Activated naive CD4-positive, alpha-beta T cell treated with anti-CD3 and anti-CD28 coated beads, Interleukin-2, amount 50 U/mL, for 72 hours (primary cell): Measurements from ENCODE around the gene RAPGEF2. TPM values are rescaled to one million over a fixed set of nuclear protein-coding genes. Genes with fewer than 3 reads are reported as not detected.
"Not testable (repeated sequence)": the region's sequence is repeated elsewhere in the genome, so short reads cannot be mapped to it uniquely, and the experiment has no call there.

ENCODE experiments used
- ATAC-seq, 2 donors: fragments of 150-1000 bp; cut with Tn5 transposase; 2 replicates each; pipeline ENCODE4 v1.10.0; 2021; ENCODE audit warnings: mild to moderate bottlenecking in 2 of 2, moderate library complexity in 2 of 2
- DNase-seq, 2 donors: peaks; one replicate each; pipeline ENCODE4 v3.0.0; 2021 to 2022; ENCODE audit warnings: low spot score in 2 of 2
- H3K27ac Mint-ChIP-seq, 2 donors: one replicate each; pipeline ENCODE4 v1.8.0; 2022; ENCODE audit warnings: mild to moderate bottlenecking in 2 of 2, mixed read lengths in 2 of 2
- H3K36me3 Mint-ChIP-seq, 2 donors: one replicate each; pipeline ENCODE4 v1.8.0; 2022; ENCODE audit warnings: mixed read lengths in 2 of 2
- H3K9me3 Mint-ChIP-seq, 2 donors: one replicate each; pipeline ENCODE4 v1.8.0; 2022; ENCODE audit warnings: mixed read lengths in 2 of 2
- total RNA-seq, 2 donors: library from RNA; stranded (reverse); gene quantifications; one replicate each; pipeline ENCODE4 v1.2.3, GENCODE V29; 2022

Gene RAPGEF2
- total RNA-seq: 10 to 100 TPM; 11.1 to 34.8 TPM

GRCh38 chr4:159102622-159103383 lies at the start of gene RAPGEF2:
RAPGEF2 (plus strand) TSS chr4:159103079; CDS start chr4:159104163, 1,084 bp downstream.
- no peaks in the 10 kb centered on the region for H3K9me3 Mint-ChIP-seq
- H3K36me3 Mint-ChIP-seq: peaks cover 0 to 18% of the 10 kb centered on the region in 2 donors
- peak; percentile 85 to 88 for DNase-seq
- ATAC-seq: peak; percentile 88 to 91
- H3K27ac Mint-ChIP-seq: peak within 1 kb of the TSS; percentile 85 to 91

- DNase-seq: no peak
- no peaks in the 10 kb centered on the region for H3K36me3 Mint-ChIP-seq
These were observed 47.0 kb upstream of the RAPGEF2 start for GRCh38 chr4:159055833-159056232.

GRCh38 chr4:159060161-159060560 lies 42.7 kb upstream of the RAPGEF2 start:
- no peaks in the 10 kb centered on the region for H3K36me3 Mint-ChIP-seq
- ATAC-seq: no peak
- no peaks in the 10 kb centered on the region for H3K9me3 Mint-ChIP-seq
- DNase-seq: no peak
- no peak overlapping the region for H3K27ac Mint-ChIP-seq

More at GRCh38 chr4:159055833-159056232, 47.0 kb upstream of the RAPGEF2 start:
- Mint-ChIP-seq H3K9me3 (no peaks in the 10 kb centered on the region), H3K27ac (no peak overlapping the region)
- no peak for ATAC-seq

- H3K27ac Mint-ChIP-seq: no peak overlapping the region
- DNase-seq: no peak
- H3K36me3 Mint-ChIP-seq: no peaks in the 10 kb centered on the region
- no peaks in the 10 kb centered on the region for H3K9me3 Mint-ChIP-seq
- ATAC-seq: peak in 1 of 2 donors; percentile 58
These were observed 40.5 kb upstream of the RAPGEF2 start for GRCh38 chr4:159062381-159062780.

GRCh38 chr4:159065513-159066240 lies 37.2 kb upstream of the RAPGEF2 start:
- H3K9me3 Mint-ChIP-seq: no peaks in the 10 kb centered on the region
- ATAC-seq (peak in 1 of 2 donors; percentile 92), DNase-seq (no peak)
- no peaks in the 10 kb centered on the region for H3K36me3 Mint-ChIP-seq
- H3K27ac Mint-ChIP-seq: no peak overlapping the region

- ATAC-seq: not testable (repeated sequence)
These were observed 34.7 kb upstream of the RAPGEF2 start for GRCh38 chr4:159068139-159068538.

GRCh38 chr4:159069922-159070321 lies 33.0 kb upstream of the RAPGEF2 start:
- ATAC-seq (peak in 1 of 2 donors; percentile 36), DNase-seq (no peak)
- H3K36me3 Mint-ChIP-seq: no peaks in the 10 kb centered on the region
- no peaks in the 10 kb centered on the region for H3K9me3 Mint-ChIP-seq
- no peak overlapping the region for H3K27ac Mint-ChIP-seq

More at GRCh38 chr4:159068139-159068538, 34.7 kb upstream of the RAPGEF2 start:
- DNase-seq, H3K9me3 Mint-ChIP-seq, H3K27ac Mint-ChIP-seq, H3K36me3 Mint-ChIP-seq: not testable (repeated sequence)

- ATAC-seq (no peak), DNase-seq (no peak)
- no peaks in the 10 kb centered on the region for H3K9me3 Mint-ChIP-seq
- H3K27ac Mint-ChIP-seq: no peak overlapping the region
- no peaks in the 10 kb centered on the region for H3K36me3 Mint-ChIP-seq
These were observed 32.1 kb upstream of the RAPGEF2 start for GRCh38 chr4:159070742-159071141.

GRCh38 chr4:159071178-159071968 lies 31.5 kb upstream of the RAPGEF2 start:
- DNase-seq (no peak), ATAC-seq (peak in 1 of 2 donors; percentile 11)
- H3K9me3 Mint-ChIP-seq: no peaks in the 10 kb centered on the region
- no peak overlapping the region for H3K27ac Mint-ChIP-seq
- H3K36me3 Mint-ChIP-seq: no peaks in the 10 kb centered on the region

GRCh38 chr4:159071969-159072765 lies 30.7 kb upstream of the RAPGEF2 start:
- H3K9me3 Mint-ChIP-seq: no peaks in the 10 kb centered on the region
- H3K27ac Mint-ChIP-seq: no peak overlapping the region
- no peaks in the 10 kb centered on the region for H3K36me3 Mint-ChIP-seq
- ATAC-seq (no peak), DNase-seq (no peak)

GRCh38 chr4:159075531-159075932 lies 27.3 kb upstream of the RAPGEF2 start:
- Mint-ChIP-seq H3K27ac (no peak overlapping the region), H3K9me3 (no peaks in the 10 kb centered on the region), H3K36me3 (no peaks in the 10 kb centered on the region)
- no peak for DNase-seq
- ATAC-seq: peak in 1 of 2 donors; percentile 39

- not testable (repeated sequence) for H3K36me3 Mint-ChIP-seq, H3K9me3 Mint-ChIP-seq, ATAC-seq, DNase-seq
- H3K27ac Mint-ChIP-seq: peak overlapping the region in 1 of 2 donors; percentile 55
These were observed 25.9 kb upstream of the RAPGEF2 start for GRCh38 chr4:159077018-159077417.

GRCh38 chr4:159077702-159078495 lies 25.0 kb upstream of the RAPGEF2 start:
- H3K9me3 Mint-ChIP-seq: no peaks in the 10 kb centered on the region
- peak overlapping the region in 1 of 2 donors; percentile 98 for H3K27ac Mint-ChIP-seq
- ATAC-seq: peak; percentile 85 to 94
- H3K36me3 Mint-ChIP-seq: no peaks in the 10 kb centered on the region
- no peak for DNase-seq

GRCh38 chr4:159079074-159079473 lies 23.8 kb upstream of the RAPGEF2 start:
- no peak overlapping the region for H3K27ac Mint-ChIP-seq

GRCh38 chr4:159086606-159087005 lies 16.3 kb upstream of the RAPGEF2 start:
- no peaks in the 10 kb centered on the region for H3K36me3 Mint-ChIP-seq
- H3K9me3 Mint-ChIP-seq: peaks cover 0 to 2% of the 10 kb centered on the region in 2 donors
- ATAC-seq (no peak), DNase-seq (no peak)
- no peak overlapping the region for H3K27ac Mint-ChIP-seq

More at GRCh38 chr4:159079074-159079473, 23.8 kb upstream of the RAPGEF2 start:
- H3K36me3 Mint-ChIP-seq: no peaks in the 10 kb centered on the region
- DNase-seq: no peak
- no peaks in the 10 kb centered on the region for H3K9me3 Mint-ChIP-seq
- ATAC-seq: no peak
